GM19395 (cell line): ENCODE measurements around the gene ARHGEF40.

Experiments
- ATAC-seq: cut with Tn5 transposase; IDR thresholded peaks from one replicate; pipeline ENCODE4 v1.9.1; 2021; ENCODE audit warnings: mild to moderate bottlenecking, moderate library complexity; ENCODE audit not compliant: unreplicated experiment

Gene ARHGEF40

GRCh38 chr14:21058903-21059302 is 11.2 kb upstream of the ARHGEF40 start:
- no peak for ATAC-seq

GRCh38 chr14:21059842-21060613 is 10.1 kb upstream of the ARHGEF40 start:
- no peak for ATAC-seq

GRCh38 chr14:21060614-21061346 is 9.3 kb upstream of the ARHGEF40 start:
- no peak for ATAC-seq

GRCh38 chr14:21061347-21061668 is 8.8 kb upstream of the ARHGEF40 start:
- no peak for ATAC-seq

- no peak for ATAC-seq
Observed at GRCh38 chr14:21063479-21063878, 6.6 kb upstream of the ARHGEF40 start.

- ATAC-seq = no peak
Observed at GRCh38 chr14:21066882-21067502, 3.1 kb upstream of the ARHGEF40 start.

GRCh38 chr14:21068521-21069387 is 1.4 kb upstream of the ARHGEF40 start:
- ATAC-seq = no peak

GRCh38 chr14:21069388-21070082 is 569 bp upstream of the ARHGEF40 start:
- ATAC-seq = no peak

- peak; percentile 26 for ATAC-seq
Observed at GRCh38 chr14:21070610-21071224, 613 bp downstream of the ARHGEF40 start.

- peak; percentile 83 for ATAC-seq
Observed at GRCh38 chr14:21071225-21072030, 1.3 kb downstream of the ARHGEF40 start.

GRCh38 chr14:21072031-21072473 is 1.9 kb downstream of the ARHGEF40 start:
- no peak for ATAC-seq

- ATAC-seq = no peak
Observed at GRCh38 chr14:21072781-21073339, 2.8 kb downstream of the ARHGEF40 start.

GRCh38 chr14:21073921-21074320 is 3.8 kb downstream of the ARHGEF40 start:
- no peak for ATAC-seq

GRCh38 chr14:21074398-21075272 is 4.5 kb downstream of the ARHGEF40 start:
- no peak for ATAC-seq

GRCh38 chr14:21075719-21076437 is 5.8 kb downstream of the ARHGEF40 start:
- ATAC-seq = no peak

- ATAC-seq = no peak
Observed at GRCh38 chr14:21077672-21078071, 7.6 kb downstream of the ARHGEF40 start.

- no peak for ATAC-seq
Observed at GRCh38 chr14:21078287-21078686, 8.2 kb downstream of the ARHGEF40 start.
